H1 (cell line): ENCODE measurements around the gene BSCL2. TPM values are rescaled to one million over a fixed set of nuclear protein-coding genes. Genes with fewer than 3 reads are reported as not detected.

Source experiments
- E2F6 ChIP-seq: IDR thresholded peaks from 2 replicates; pipeline ENCODE4 v1.6.1; 2012; ENCODE audit warnings: inconsistent platforms
- GABPA ChIP-seq: IDR thresholded peaks from 2 replicates; pipeline ENCODE4 v1.6.1; 2011; ENCODE audit warnings: mild to moderate bottlenecking, low read length, moderate library complexity, borderline replicate concordance; ENCODE audit not compliant: insufficient read depth
- polyA plus RNA-seq, 7 experiments: library from polyadenylated mRNA; depleted of rRNA in 3 of 7; stranded (reverse) in 5 of 7; unstranded in 2 of 7; fragments of >200 nt in 5 of 7; fragments of 200-250 nt in 2 of 7; gene quantifications; 1 replicate in 5 of 7; 2 replicates in 1 of 7; 4 replicates in 1 of 7; pipeline versions ENCODE4 v1.2.1 to v1.2.3, GENCODE V29; 2011 to 2013; ENCODE audit warnings: missing spikeins in 2 of 7, mixed read lengths in 2 of 7
- total RNA-seq: library from RNA; stranded (reverse); fragmentation: NEBNext Ultra II Directional; extraction: Animal tissue kit (Norgen Biotek cat#: 25700); gene quantifications from 2 replicates; pipeline ENCODE4 v1.2.1, GENCODE V29; 2021

Gene BSCL2
- total and polyA plus RNA-seq, 2 of the 8 experiments (the other 6 are each of a cell fraction or from before 2014, with no cell fraction given) = 59.5 to 264 TPM

DNA sequence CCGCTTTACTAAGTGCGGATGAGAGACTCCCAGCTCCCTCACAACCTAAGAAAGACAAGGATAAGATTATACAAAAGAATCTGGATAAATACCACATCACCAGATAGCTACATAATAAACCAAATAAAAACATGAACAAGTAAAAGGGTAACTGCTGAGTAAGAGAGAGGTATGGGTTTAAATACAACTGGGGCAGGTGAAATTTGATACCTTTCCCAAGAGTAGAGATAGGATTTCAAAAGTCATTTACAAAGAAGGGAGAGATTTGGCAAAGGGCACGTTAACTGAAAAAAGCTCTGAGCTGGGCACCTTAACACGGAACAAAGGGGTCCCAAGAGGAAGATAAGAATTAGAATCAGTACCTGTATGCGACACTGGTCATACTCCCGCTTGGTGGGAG is 30.1 kb downstream of the BSCL2 start (continued):
- TF ChIP-seq E2F6 (no peak), GABPA (no peak)
